HFF-Myc (cell line): ENCODE results near the gene PGGHG.

Source experiments
- DNase-seq: peaks from one replicate; pipeline ENCODE4 v3.0.0-alpha.2; 2011; ENCODE audit warnings: low read depth; ENCODE audit errors: extremely low read depth
- H3K4me3 ChIP-seq: replicated peaks from 2 replicates; pipeline ENCODE4 v1.5.1; 2011; ENCODE audit warnings: low read depth, mild to moderate bottlenecking, control low read depth, low read length
- CTCF ChIP-seq: IDR thresholded peaks from 2 replicates; pipeline ENCODE4 v1.5.1; 2012; ENCODE audit warnings: mild to moderate bottlenecking, low read depth, low read length, control low read depth; ENCODE audit errors: missing control alignments

Gene PGGHG

GRCh38 chr11:250740-251299 is 38.1 kb upstream of the PGGHG start:
- no peak overlapping the region for H3K4me3 ChIP-seq
- peak; percentile 69 for TF ChIP-seq CTCF
- DNase-seq = no peak

DNA sequence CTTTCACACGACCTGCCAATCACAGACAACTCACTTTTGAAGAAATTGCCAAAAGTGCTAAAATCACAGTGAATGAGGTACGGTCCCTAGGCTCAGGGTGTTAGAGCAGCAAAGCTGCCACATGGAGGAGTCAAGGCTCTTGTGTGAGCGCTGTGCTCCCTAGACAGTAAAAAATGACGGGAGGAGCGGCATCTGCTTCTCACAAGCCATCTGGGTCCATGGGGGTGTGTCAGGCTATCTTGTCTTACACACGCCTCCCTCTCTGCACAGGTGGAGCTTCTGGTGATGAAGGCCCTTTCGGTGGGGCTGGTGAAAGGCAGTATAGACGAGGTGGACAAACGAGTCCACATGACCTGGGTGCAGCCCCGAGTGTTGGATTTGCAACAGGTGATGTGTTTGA is 37.4 kb upstream of the PGGHG start:
- TF ChIP-seq CTCF = no peak
- no peak for DNase-seq
- H3K4me3 ChIP-seq = no peak overlapping the region

GRCh38 chr11:252666-253065 is 36.3 kb upstream of the PGGHG start:
- DNase-seq = no peak
- H3K4me3 ChIP-seq = no peak overlapping the region
- no peak for TF ChIP-seq CTCF

DNA sequence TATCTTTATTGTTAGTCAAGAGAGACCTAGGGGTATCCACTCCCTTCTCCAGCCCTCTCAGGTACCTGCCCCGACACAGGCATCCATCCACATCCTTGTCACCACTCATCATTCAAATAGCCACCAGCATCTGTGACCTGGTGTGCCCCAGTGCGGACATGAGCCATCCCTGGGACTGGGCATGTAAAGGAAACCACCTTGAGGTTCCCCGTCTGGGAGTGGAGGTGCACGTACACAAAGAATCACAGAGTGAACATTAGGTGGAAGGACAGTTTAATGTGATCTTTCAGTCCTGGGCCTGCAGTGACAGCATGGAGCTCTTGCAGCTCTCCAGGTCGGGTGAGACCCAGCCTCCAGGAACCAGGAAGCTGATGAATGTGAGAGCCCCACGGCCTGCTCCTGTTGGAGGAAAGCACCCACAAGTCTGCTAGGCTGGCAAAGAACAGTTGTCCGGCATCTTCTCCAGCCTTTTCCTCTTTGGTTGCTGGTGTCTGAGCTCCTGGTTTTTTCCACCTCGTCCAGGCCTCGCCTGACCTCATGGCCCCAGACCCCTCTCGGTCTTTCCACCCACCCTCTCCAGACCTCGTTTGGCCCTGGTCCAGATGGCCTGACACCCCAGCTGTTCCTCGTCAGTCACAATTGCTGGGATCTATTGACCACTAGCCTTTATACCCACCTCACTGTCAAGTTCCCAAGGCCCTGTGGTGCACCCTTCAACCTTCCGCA is 35.6 kb upstream of the PGGHG start:
- TF ChIP-seq CTCF = no peak
- DNase-seq = no peak
- no peak overlapping the region for H3K4me3 ChIP-seq

GRCh38 chr11:253886-254270 is 35.0 kb upstream of the PGGHG start:
- H3K4me3 ChIP-seq = no peak overlapping the region
- DNase-seq = no peak
- TF ChIP-seq CTCF = no peak

DNA sequence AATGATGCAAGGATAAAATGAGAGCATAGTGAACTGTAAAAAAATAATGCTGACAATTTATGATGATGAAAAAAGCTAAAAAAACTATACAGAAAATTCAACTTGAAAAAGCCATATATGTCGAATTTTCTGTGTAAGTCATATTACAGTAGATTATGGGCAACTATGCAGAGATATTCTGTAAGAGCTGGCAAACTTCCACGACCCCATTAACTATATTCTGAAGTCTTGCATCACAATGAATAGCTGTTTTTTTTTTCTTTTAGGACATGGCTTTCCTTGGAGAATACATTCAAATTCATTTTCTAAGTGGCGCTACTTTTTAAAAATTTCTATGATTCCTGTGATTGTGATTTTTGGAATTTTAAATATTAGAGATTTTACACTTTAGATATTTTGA is 33.8 kb upstream of the PGGHG start:
- no peak for DNase-seq
- no peak overlapping the region for H3K4me3 ChIP-seq
- TF ChIP-seq CTCF = no peak
